Measurements from ENCODE around the gene PRRT1B. TPM values are rescaled to one million over a fixed set of nuclear protein-coding genes. Genes with fewer than 3 reads are reported as not detected.
"Not testable (repeated sequence)": the region's sequence is repeated elsewhere in the genome, so short reads cannot be mapped to it uniquely, and the experiment has no call there.

Gene PRRT1B
- not detected for total RNA-seq

GRCh38 chr9:131545003-131545785 lies at the start of gene PRRT1B:
Gene PRRT1B (plus strand): TSS chr9:131545523. CDS start chr9:131545616, 93 bp downstream.
- peak; percentile 84 for DNase-seq (ENCODE audit: low spot score)

- no peak for DNase-seq (ENCODE audit: low spot score)
Measured at GRCh38 chr9:131495785-131496184, 49.5 kb upstream of the PRRT1B start.

GRCh38 chr9:131496844-131497405 lies 48.4 kb upstream of the PRRT1B start:
- DNase-seq (ENCODE audit: low spot score), result no peak

- no peak for DNase-seq (ENCODE audit: low spot score)
Measured at GRCh38 chr9:131499254-131499767, 46.0 kb upstream of the PRRT1B start.

- no peak for DNase-seq (ENCODE audit: low spot score)
Measured at GRCh38 chr9:131500377-131500776, 44.9 kb upstream of the PRRT1B start.

GRCh38 chr9:131500939-131501541 lies 44.3 kb upstream of the PRRT1B start:
- no peak for DNase-seq (ENCODE audit: low spot score)

- peak; percentile 88 for DNase-seq (ENCODE audit: low spot score)
Measured at GRCh38 chr9:131502781-131503625, 42.3 kb upstream of the PRRT1B start, which contains the start of gene POMT1. Gene POMT1 (plus strand): TSS chr9:131502918. CDS start chr9:131504219, 1,301 bp downstream.

- DNase-seq (ENCODE audit: low spot score), result no peak
Measured at GRCh38 chr9:131503626-131504465, 41.5 kb upstream of the PRRT1B start.

GRCh38 chr9:131505012-131505411 lies 40.3 kb upstream of the PRRT1B start:
- DNase-seq (ENCODE audit: low spot score), result no peak

GRCh38 chr9:131511416-131511815 lies 33.9 kb upstream of the PRRT1B start:
- no peak for DNase-seq (ENCODE audit: low spot score)

- no peak for DNase-seq (ENCODE audit: low spot score)
Measured at GRCh38 chr9:131511880-131512279, 33.4 kb upstream of the PRRT1B start.

GRCh38 chr9:131513177-131513576 lies 32.1 kb upstream of the PRRT1B start:
- no peak for DNase-seq (ENCODE audit: low spot score)

- DNase-seq (ENCODE audit: low spot score), result not testable (repeated sequence)
Measured at GRCh38 chr9:131515559-131516031, 29.7 kb upstream of the PRRT1B start.

- DNase-seq (ENCODE audit: low spot score), result no peak
Measured at GRCh38 chr9:131516100-131516499, 29.2 kb upstream of the PRRT1B start.

- no peak for DNase-seq (ENCODE audit: low spot score)
Measured at GRCh38 chr9:131516930-131517329, 28.4 kb upstream of the PRRT1B start.

GRCh38 chr9:131517761-131518190 lies 27.5 kb upstream of the PRRT1B start:
- DNase-seq (ENCODE audit: low spot score), result no peak

- no peak for DNase-seq (ENCODE audit: low spot score)
Measured at GRCh38 chr9:131518553-131518952, 26.8 kb upstream of the PRRT1B start.

- DNase-seq (ENCODE audit: low spot score), result no peak
Measured at GRCh38 chr9:131520503-131520902, 24.8 kb upstream of the PRRT1B start.

- DNase-seq (ENCODE audit: low spot score), result no peak
Measured at GRCh38 chr9:131521203-131521602, 24.1 kb upstream of the PRRT1B start.

- DNase-seq (ENCODE audit: low spot score), result no peak
Measured at GRCh38 chr9:131521822-131522221, 23.5 kb upstream of the PRRT1B start.
